GM10847 (cell line): ENCODE measurements around the gene POLR2B.
A peak's percentile ranks its signal among the peaks of the same experiment; 100 is the strongest.

Experiments used
- POLR2A ChIP-seq: IDR thresholded peaks from 2 replicates; pipeline ENCODE4 v1.6.1; 2011; ENCODE audit not compliant: insufficient read length; ENCODE audit errors: extremely low read depth

The POLR2B gene

GRCh38 chr4:56976837-56977320, 1.8 kb upstream of the POLR2B start:
- TF ChIP-seq POLR2A, result no peak

- TF ChIP-seq POLR2A, result peak; percentile 88
Measured at GRCh38 chr4:56977321-56978012, 1.2 kb upstream of the POLR2B start, which contains the start of gene NOA1. Gene NOA1, minus strand, starts transcription at chr4:56977606. Its CDS starts 21 bp downstream, at chr4:56977585.

- no peak for TF ChIP-seq POLR2A
Measured at GRCh38 chr4:56979421-56980072, 851 bp downstream of the POLR2B start.

GRCh38 chr4:56981795-56982201, 3.1 kb downstream of the POLR2B start:
- TF ChIP-seq POLR2A, result no peak

- TF ChIP-seq POLR2A, result no peak
Measured at GRCh38 chr4:56986192-56986591, 7.5 kb downstream of the POLR2B start.

GRCh38 chr4:56986952-56987351, 8.3 kb downstream of the POLR2B start:
- TF ChIP-seq POLR2A, result no peak

GRCh38 chr4:56990109-56990905, 11.6 kb downstream of the POLR2B start:
- no peak for TF ChIP-seq POLR2A

GRCh38 chr4:56995525-56995924, 16.8 kb downstream of the POLR2B start:
- TF ChIP-seq POLR2A, result no peak

GRCh38 chr4:56999751-57000150, 21.1 kb downstream of the POLR2B start:
- no peak for TF ChIP-seq POLR2A

- TF ChIP-seq POLR2A, result no peak
Measured at GRCh38 chr4:57013543-57014120, 34.9 kb downstream of the POLR2B start.

- no peak for TF ChIP-seq POLR2A
Measured at GRCh38 chr4:57018980-57019379, 40.3 kb downstream of the POLR2B start.

GRCh38 chr4:57020467-57021101, 41.9 kb downstream of the POLR2B start:
- no peak for TF ChIP-seq POLR2A

- TF ChIP-seq POLR2A, result no peak
Measured at GRCh38 chr4:57023104-57023503, 44.4 kb downstream of the POLR2B start.

- no peak for TF ChIP-seq POLR2A
Measured at GRCh38 chr4:57034520-57034919, 55.8 kb downstream of the POLR2B start.
